Measurements from ENCODE around the gene PLPPR4. TPM values are rescaled to one million over a fixed set of nuclear protein-coding genes. Genes with fewer than 3 reads are reported as not detected.

PLPPR4 gene
- total and polyA plus RNA-seq, 7 donors = 0.04 to 0.28 (median 0.10) TPM

- Histone ChIP-seq H3K27me3 (ENCODE audit: insufficient read depth in 3 of 3, low read length in 2 of 3) (peaks cover 0 to 22% (median 3%) of the 10 kb centered on the region in 3 donors), H3K27ac (no peak overlapping the region), H3K36me3 (ENCODE audit: insufficient read depth in 1 of 2, low read depth in 1 of 2) (no peaks in the 10 kb centered on the region), H3K9me3 (no peaks in the 10 kb centered on the region), H3K4me3 (no peak overlapping the region), H3K4me1 (no peaks in the 10 kb centered on the region)
- no peak for ATAC-seq
- TF ChIP-seq, protein P1, sequence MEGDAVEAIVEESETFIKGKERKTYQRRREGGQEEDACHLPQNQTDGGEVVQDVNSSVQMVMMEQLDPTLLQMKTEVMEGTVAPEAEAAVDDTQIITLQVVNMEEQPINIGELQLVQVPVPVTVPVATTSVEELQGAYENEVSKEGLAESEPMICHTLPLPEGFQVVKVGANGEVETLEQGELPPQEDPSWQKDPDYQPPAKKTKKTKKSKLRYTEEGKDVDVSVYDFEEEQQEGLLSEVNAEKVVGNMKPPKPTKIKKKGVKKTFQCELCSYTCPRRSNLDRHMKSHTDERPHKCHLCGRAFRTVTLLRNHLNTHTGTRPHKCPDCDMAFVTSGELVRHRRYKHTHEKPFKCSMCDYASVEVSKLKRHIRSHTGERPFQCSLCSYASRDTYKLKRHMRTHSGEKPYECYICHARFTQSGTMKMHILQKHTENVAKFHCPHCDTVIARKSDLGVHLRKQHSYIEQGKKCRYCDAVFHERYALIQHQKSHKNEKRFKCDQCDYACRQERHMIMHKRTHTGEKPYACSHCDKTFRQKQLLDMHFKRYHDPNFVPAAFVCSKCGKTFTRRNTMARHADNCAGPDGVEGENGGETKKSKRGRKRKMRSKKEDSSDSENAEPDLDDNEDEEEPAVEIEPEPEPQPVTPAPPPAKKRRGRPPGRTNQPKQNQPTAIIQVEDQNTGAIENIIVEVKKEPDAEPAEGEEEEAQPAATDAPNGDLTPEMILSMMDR (IDR thresholded peaks at IDR 0.05) = no peak
- no peak for DNase-seq
- intact Hi-C loops (cut with DNase I) = no loop called here
- WGBS, 3 donors = 59 to 65% (median 63%) methylated on average over 3 of the region's 3 CpGs
Observed at GRCh38 chr1:99265124-99265523, 832 bp downstream of the PLPPR4 start.

- DNase-seq = no peak
- H3K4me3 ChIP-seq = no peak overlapping the region
- no peaks in the 10 kb centered on the region for H3K4me1 ChIP-seq
- H3K27ac ChIP-seq = no peak overlapping the region
- no peaks in the 10 kb centered on the region for H3K9me3 ChIP-seq
- H3K36me3 ChIP-seq (ENCODE audit: insufficient read depth in 1 of 2, low read depth in 1 of 2) = no peaks in the 10 kb centered on the region
- WGBS, 3 donors = 81 to 87% (median 83%) methylated on average over 2 of the region's 2 CpGs
- TF ChIP-seq, protein P1 (IDR thresholded peaks at IDR 0.05) = no peak
- peaks cover 0 to 22% (median 3%) of the 10 kb centered on the region in 3 donors for H3K27me3 ChIP-seq (ENCODE audit: insufficient read depth in 3 of 3, low read length in 2 of 3)
- ATAC-seq = no peak
- intact Hi-C loops (cut with DNase I) = no loop called here
Observed at GRCh38 chr1:99266726-99267125, 2.4 kb downstream of the PLPPR4 start.

- 88 to 95% (median 90%) methylated on average over 1 of the region's 1 CpG for WGBS, 3 donors
Observed at GRCh38 chr1:99268021-99268420, 3.7 kb downstream of the PLPPR4 start.

DNA sequence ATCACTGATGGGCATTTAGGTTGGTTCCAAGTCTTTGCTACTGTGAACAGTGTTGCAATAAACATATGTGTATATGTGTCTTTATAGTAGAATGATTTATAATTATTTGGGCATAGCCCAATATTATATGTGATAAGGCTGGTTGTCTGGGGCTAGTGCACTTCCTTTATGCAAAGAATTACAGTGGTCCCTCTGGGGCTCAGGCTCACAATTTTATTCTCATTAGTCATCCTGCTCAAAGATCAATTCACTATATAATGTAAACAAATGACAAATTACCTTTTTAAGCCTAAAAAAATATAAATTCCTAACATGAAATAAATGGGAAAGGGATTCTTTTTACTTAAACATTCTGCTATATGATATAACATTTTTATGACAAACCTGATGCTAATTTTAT, 5.0 kb downstream of the PLPPR4 start:
- Histone ChIP-seq H3K27me3 (ENCODE audit: insufficient read depth in 3 of 3, low read length in 2 of 3) (peaks cover 0 to 9% (median 0%) of the 10 kb centered on the region in 3 donors), H3K4me3 (no peak overlapping the region), H3K36me3 (ENCODE audit: insufficient read depth in 1 of 2, low read depth in 1 of 2) (no peaks in the 10 kb centered on the region), H3K4me1 (no peaks in the 10 kb centered on the region), H3K27ac (no peak overlapping the region), H3K9me3 (no peaks in the 10 kb centered on the region)
- DNase-seq (no peak), ATAC-seq (no peak)
- TF ChIP-seq, protein P1 (IDR thresholded peaks at IDR 0.05) = no peak
- intact Hi-C loops (cut with DNase I) = no loop called here

More at GRCh38 chr1:99268021-99268420, 3.7 kb downstream of the PLPPR4 start:
- no peaks in the 10 kb centered on the region for H3K36me3 ChIP-seq (ENCODE audit: insufficient read depth in 1 of 2, low read depth in 1 of 2)
- no peak overlapping the region for H3K27ac ChIP-seq
- ATAC-seq (no peak), DNase-seq (no peak)
- H3K9me3 ChIP-seq = no peaks in the 10 kb centered on the region
- no peak overlapping the region for H3K4me3 ChIP-seq
- intact Hi-C loops (cut with DNase I) = no loop called here
- H3K4me1 ChIP-seq = no peaks in the 10 kb centered on the region
- TF ChIP-seq, protein P1 (IDR thresholded peaks at IDR 0.05) = no peak
- peaks cover 0 to 21% (median 2%) of the 10 kb centered on the region in 3 donors for H3K27me3 ChIP-seq (ENCODE audit: insufficient read depth in 3 of 3, low read length in 2 of 3)

GRCh38 chr1:99270646-99271045, 6.4 kb downstream of the PLPPR4 start:
- Histone ChIP-seq H3K4me1 (no peaks in the 10 kb centered on the region), H3K36me3 (ENCODE audit: insufficient read depth in 1 of 2, low read depth in 1 of 2) (no peaks in the 10 kb centered on the region), H3K27ac (no peak overlapping the region), H3K9me3 (no peaks in the 10 kb centered on the region), H3K4me3 (no peak overlapping the region), H3K27me3 (ENCODE audit: insufficient read depth in 3 of 3, low read length in 2 of 3) (no peaks in the 10 kb centered on the region)
- intact Hi-C loops (cut with DNase I) = no loop called here
- ATAC-seq (no peak), DNase-seq (no peak)
- TF ChIP-seq, protein P1 (IDR thresholded peaks at IDR 0.05) = no peak
- WGBS, 3 donors = 86 to 92% (median 89%) methylated on average over 1 of the region's 1 CpG

Data from psoas muscle (tissue), 8 donors.